GM23338 (cell line): ENCODE results near the gene WNT2B. TPM values are rescaled to one million over a fixed set of nuclear protein-coding genes. Genes with fewer than 3 reads are reported as not detected.

Experiments used
- ATAC-seq: fragments of 200-7000 bp; cut with Tn5 transposase; 3 replicates; pipeline ENCODE4 v1.9.1; 2020
- DNase-seq: peaks from one replicate; pipeline ENCODE4 v3.0.0-alpha.2; 2015; ENCODE audit warnings: low spot score
- H2AFZ ChIP-seq: fragments of 200-600 bp; sonication (generic); 2 replicates; pipeline ENCODE4 v1.8.0; 2016; ENCODE audit warnings: antibody characterized with exemption, mild to moderate bottlenecking, moderate library complexity
- H3F3A ChIP-seq: fragments of 200-600 bp; sonication (generic); replicated peaks from 2 replicates; pipeline ENCODE4 v1.8.0; 2017; ENCODE audit warnings: antibody characterized with exemption, mixed run types, low read depth
- H3K27ac ChIP-seq: fragments of 200-600 bp; sonication (generic); 2 replicates; pipeline ENCODE4 v1.6.1; 2016; ENCODE audit warnings: low read depth
- H3K27me3 ChIP-seq: fragments of 200-600 bp; sonication (generic); 2 replicates; pipeline ENCODE4 v1.8.0; 2016; ENCODE audit warnings: mild to moderate bottlenecking, mixed run types, moderate library complexity; ENCODE audit not compliant: insufficient read depth
- H3K36me3 ChIP-seq: fragments of 200-600 bp; sonication (generic); 2 replicates; pipeline ENCODE4 v1.8.0; 2016; ENCODE audit warnings: mild to moderate bottlenecking; ENCODE audit not compliant: insufficient read depth
- H3K4me1 ChIP-seq: fragments of 200-600 bp; sonication (generic); 2 replicates; pipeline ENCODE4 v1.8.0; 2016; ENCODE audit warnings: mild to moderate bottlenecking, moderate library complexity; ENCODE audit not compliant: insufficient read depth
- H3K4me2 ChIP-seq: fragments of 200-600 bp; sonication (generic); 2 replicates; pipeline ENCODE4 v1.7.1; 2017; ENCODE audit warnings: mixed run types
- H3K4me3 ChIP-seq: fragments of 200-600 bp; sonication (generic); 2 replicates; pipeline ENCODE4 v1.6.1; 2016; ENCODE audit warnings: mixed run types
- H3K79me2 ChIP-seq: fragments of 200-600 bp; sonication (generic); replicated peaks from 2 replicates; pipeline ENCODE4 v1.8.0; 2017; ENCODE audit warnings: mild to moderate bottlenecking; ENCODE audit not compliant: insufficient read depth
- H3K9me2 ChIP-seq: fragments of 200-600 bp; sonication (generic); 2 replicates; pipeline ENCODE4 v1.8.0; 2017; ENCODE audit not compliant: insufficient read depth
- H4K20me1 ChIP-seq: fragments of 200-600 bp; sonication (generic); replicated peaks from 2 replicates; pipeline ENCODE4 v1.8.0; 2017; ENCODE audit warnings: mild to moderate bottlenecking; ENCODE audit not compliant: insufficient read depth
- H3K27ac Mint-ChIP-seq: 2 replicates; pipeline ENCODE4 v1.8.0; 2020; ENCODE audit warnings: inconsistent platforms, mild to moderate bottlenecking, moderate library complexity, mixed read lengths
- H3K27me3 Mint-ChIP-seq: 3 replicates; pipeline ENCODE4 v1.8.0; 2022; ENCODE audit warnings: low read depth, mild to moderate bottlenecking, moderate library complexity, mixed read lengths, inconsistent platforms; ENCODE audit not compliant: insufficient read depth, poor library complexity
- H3K36me3 Mint-ChIP-seq: 3 replicates; pipeline ENCODE4 v1.8.0; 2021; ENCODE audit warnings: low read depth, mild to moderate bottlenecking, inconsistent platforms, moderate library complexity, mixed read lengths
- H3K4me1 Mint-ChIP-seq: 3 replicates; pipeline ENCODE4 v1.8.0; 2020; ENCODE audit warnings: mild to moderate bottlenecking, inconsistent platforms, mixed read lengths
- H3K4me3 Mint-ChIP-seq: 3 replicates; pipeline ENCODE4 v1.8.0; 2021; ENCODE audit warnings: moderate library complexity, mild to moderate bottlenecking, inconsistent platforms, mixed read lengths
- H3K9me3 Mint-ChIP-seq: 3 replicates; pipeline ENCODE4 v1.8.0; 2020; ENCODE audit warnings: moderate library complexity, mild to moderate bottlenecking, inconsistent platforms, mixed read lengths
- CREB1 ChIP-seq: fragments of 250-450 bp; sonication (Bioruptor Pico); IDR thresholded peaks from 2 replicates; pipeline ENCODE4 v1.5.0; 2020; ENCODE audit warnings: low read depth, mild to moderate bottlenecking, moderate library complexity
- CTCF ChIP-seq, 2 experiments: fragments of 200-600 bp in 1 of 2; sonication (generic) in 1 of 2; conservative IDR thresholded peaks; 2 replicates each; pipeline versions ENCODE4 v1.5.1 to v1.6.1; 2016 to 2017; ENCODE audit warnings: antibody characterized with exemption in 2 of 2, low read depth in 2 of 2, mild to moderate bottlenecking in 2 of 2, moderate library complexity in 1 of 2
- ETS1 ChIP-seq: IDR thresholded peaks from 2 replicates; pipeline ENCODE4 v1.6.1; 2016; ENCODE audit warnings: antibody characterized with exemption
- EZH2 ChIP-seq: fragments of 200-600 bp; sonication (generic); IDR thresholded peaks from one replicate; pipeline ENCODE4 v1.8.0; 2017; ENCODE audit warnings: antibody characterized with exemption, mild to moderate bottlenecking, low read depth; ENCODE audit not compliant: unreplicated experiment
- EZH2phosphoT487 ChIP-seq: fragments of 200-600 bp; sonication (generic); IDR thresholded peaks from one replicate; pipeline ENCODE4 v1.8.1; 2018; ENCODE audit warnings: antibody characterized with exemption; ENCODE audit not compliant: unreplicated experiment
- JUNB ChIP-seq: IDR thresholded peaks from one replicate; pipeline ENCODE4 v1.6.1; 2016; ENCODE audit warnings: antibody characterized with exemption; ENCODE audit not compliant: unreplicated experiment
- NANOG ChIP-seq: IDR thresholded peaks from 2 replicates; pipeline ENCODE4 v1.6.1; 2016; ENCODE audit warnings: antibody characterized with exemption, borderline replicate concordance
- POLR2AphosphoS5 ChIP-seq: IDR thresholded peaks from 2 replicates; pipeline ENCODE4 v1.6.1; 2016; ENCODE audit warnings: antibody characterized with exemption, low read depth
- REST ChIP-seq: IDR thresholded peaks from one replicate; pipeline ENCODE4 v1.6.1; 2018; ENCODE audit warnings: antibody characterized with exemption; ENCODE audit not compliant: unreplicated experiment
- STAT1 ChIP-seq: IDR thresholded peaks from one replicate; pipeline ENCODE4 v1.6.1; 2016; ENCODE audit warnings: antibody characterized with exemption; ENCODE audit not compliant: unreplicated experiment
- ZNF114 ChIP-seq: fragments of 250-450 bp; sonication (Bioruptor Pico); IDR thresholded peaks from 2 replicates; pipeline ENCODE4 v1.5.0; 2020; ENCODE audit warnings: mild to moderate bottlenecking, moderate library complexity
- ZNF331 ChIP-seq: fragments of 250-450 bp; sonication (Bioruptor Pico); IDR thresholded peaks from 2 replicates; pipeline ENCODE4 v1.5.0; 2020; ENCODE audit warnings: low read depth, mild to moderate bottlenecking, moderate library complexity
- polyA plus RNA-seq: library from polyadenylated mRNA; unstranded; fragments of >200 nt; fragmentation: Nextera tagmentation; extraction: Ambion mirVana; gene quantifications from 2 replicates; pipeline ENCODE4 v1.2.1, GENCODE V29; 2016
- total RNA-seq: library from RNA; depleted of rRNA; stranded (reverse); fragments of >200 nt; shearing (Covaris generic); gene quantifications from 2 replicates; pipeline ENCODE4 v1.2.3, GENCODE V29; 2014

The WNT2B gene
- total and polyA plus RNA-seq, 2 experiments from 2014 or later = 0.50 to 0.90 TPM

GRCh38 chr1:112542206-112542973 is 33.6 kb downstream of the WNT2B start (continued):
- TF ChIP-seq REST = no peak
- TF ChIP-seq EZH2 = no peak
- no peak for TF ChIP-seq NANOG
- no peak for TF ChIP-seq CTCF (conservative IDR thresholded peaks at IDR 0.05; ENCODE audit: low read depth in 2 of 2)
- no peak for TF ChIP-seq STAT1
- no peak for TF ChIP-seq ZNF114 (CRISPR knock-in tag)

GRCh38 chr1:112544011-112544688 is 35.4 kb downstream of the WNT2B start:
- Histone ChIP-seq H3K27me3 (no peaks in the 10 kb centered on the region), H3K36me3 (no peaks in the 10 kb centered on the region), H3K4me3 (no peak overlapping the region), H2AFZ (no peak overlapping the region), H3K4me1 (no peaks in the 10 kb centered on the region), H3K9me2 (no peaks in the 10 kb centered on the region), H3K27ac (no peak overlapping the region), H3K4me2 (no peak overlapping the region), H3F3A (no peaks in the 10 kb centered on the region), H3K79me2 (no peaks in the 10 kb centered on the region), H4K20me1 (0 out of 2 replicates have a peak, but pooled peaks cover 5% of the 10 kb centered on the region)
- DNase-seq = no peak
- H3K9me3 Mint-ChIP-seq = no peaks in the 10 kb centered on the region
- no peaks in the 10 kb centered on the region for H3K4me1 Mint-ChIP-seq
- no peak for ATAC-seq
- H3K27ac Mint-ChIP-seq = 0 out of 2 replicates have a peak overlapping the region, but pooled peaks have one; percentile 62
- no peak overlapping the region for H3K4me3 Mint-ChIP-seq
- no peaks in the 10 kb centered on the region for H3K36me3 Mint-ChIP-seq
- H3K27me3 Mint-ChIP-seq = no peaks in the 10 kb centered on the region
- no peak for TF ChIP-seq EZH2phosphoT487
- no peak for TF ChIP-seq ZNF331 (CRISPR knock-in tag)
- no peak for TF ChIP-seq ZNF114 (CRISPR knock-in tag)
- TF ChIP-seq CREB1 = no peak
- no peak for TF ChIP-seq JUNB
- TF ChIP-seq POLR2AphosphoS5 = no peak
- TF ChIP-seq EZH2 = no peak
- no peak for TF ChIP-seq ETS1
